Raji (cell line): ENCODE results near the gene SMARCD2.

Source experiments
- POLR2A ChIP-seq: IDR thresholded peaks from 2 replicates; pipeline ENCODE4 v1.6.1; 2011; ENCODE audit warnings: low read depth, low read length, control low read depth; ENCODE audit not compliant: insufficient read depth

SMARCD2 gene

GRCh38 chr17:63841350-63842172 is 924 bp downstream of the SMARCD2 start:
- TF ChIP-seq POLR2A, result no peak

- TF ChIP-seq POLR2A, result no peak
Measured at GRCh38 chr17:63840591-63841349, 1.7 kb downstream of the SMARCD2 start.

GRCh38 chr17:63838631-63839171 is 3.8 kb downstream of the SMARCD2 start:
- TF ChIP-seq POLR2A, result no peak

- TF ChIP-seq POLR2A, result no peak
Measured at GRCh38 chr17:63837962-63838600, 4.4 kb downstream of the SMARCD2 start.

DNA sequence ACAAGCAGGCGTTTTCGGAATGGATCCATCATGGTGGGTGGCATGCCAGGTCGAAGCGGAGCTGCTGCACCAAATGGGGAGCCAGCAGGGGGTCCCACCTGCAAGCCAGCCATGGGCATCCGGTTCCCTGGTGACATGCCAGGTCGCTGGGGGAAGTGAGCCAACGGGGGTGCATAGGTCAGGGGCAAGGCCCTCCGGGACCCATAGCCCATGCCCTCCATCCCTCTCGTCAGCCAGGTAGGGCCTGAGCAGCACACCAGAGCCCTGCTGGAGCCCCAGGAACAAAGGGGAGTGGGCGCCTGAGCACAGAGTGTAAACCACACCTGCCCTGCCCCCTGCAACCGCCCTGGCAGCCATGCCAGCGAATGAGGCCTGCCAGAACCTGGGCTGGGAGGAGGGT is 5.0 kb downstream of the SMARCD2 start:
- TF ChIP-seq POLR2A, result no peak

DNA sequence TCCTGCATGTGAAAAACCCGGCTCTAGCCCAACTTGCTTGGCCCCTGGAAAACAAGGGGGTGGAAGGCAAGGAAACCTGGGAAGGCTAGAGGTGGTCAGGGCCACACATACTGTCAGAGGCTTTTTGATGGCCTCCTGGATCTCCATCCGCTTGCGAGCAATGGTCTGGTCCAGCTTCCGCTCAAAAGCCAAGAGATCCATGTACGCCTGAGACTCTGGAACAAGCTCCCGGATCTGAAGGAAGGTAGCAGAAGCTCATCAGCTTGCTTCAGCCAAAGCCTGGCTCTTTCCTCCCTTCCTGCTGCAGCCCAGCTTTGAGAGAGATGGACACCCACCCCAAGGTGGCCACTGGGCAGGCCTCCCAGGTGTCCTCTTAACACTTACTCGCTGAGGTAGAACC is 5.7 kb downstream of the SMARCD2 start:
- TF ChIP-seq POLR2A, result no peak

DNA sequence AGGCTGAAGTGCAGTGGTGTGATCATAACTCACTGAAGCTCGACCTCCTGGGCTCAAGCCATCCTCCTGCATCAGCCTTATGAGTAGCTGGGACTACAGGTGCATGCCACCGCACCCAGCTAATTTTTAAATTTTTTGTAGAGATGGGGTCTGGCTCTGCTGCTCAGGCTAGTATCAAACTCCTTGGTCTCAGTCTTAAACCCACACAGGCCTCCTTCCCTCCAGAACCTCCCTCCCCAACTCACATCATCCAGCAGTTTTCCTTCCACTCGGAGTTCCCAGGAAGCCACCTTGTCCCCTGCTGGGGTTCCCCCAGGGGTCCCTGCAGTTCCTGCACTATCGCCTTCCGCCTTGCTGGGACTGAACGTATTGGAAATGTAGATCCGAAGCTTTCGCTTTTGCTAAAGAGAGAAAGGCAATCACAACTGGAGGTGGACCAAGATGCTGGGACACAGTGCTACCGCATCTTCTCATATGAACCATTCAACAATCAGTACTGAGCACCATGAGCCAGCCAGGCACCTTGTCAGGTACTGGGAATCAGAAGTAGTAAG is 7.2 kb downstream of the SMARCD2 start:
- TF ChIP-seq POLR2A, result no peak

GRCh38 chr17:63834431-63835166 is 7.9 kb downstream of the SMARCD2 start:
- TF ChIP-seq POLR2A, result no peak

DNA sequence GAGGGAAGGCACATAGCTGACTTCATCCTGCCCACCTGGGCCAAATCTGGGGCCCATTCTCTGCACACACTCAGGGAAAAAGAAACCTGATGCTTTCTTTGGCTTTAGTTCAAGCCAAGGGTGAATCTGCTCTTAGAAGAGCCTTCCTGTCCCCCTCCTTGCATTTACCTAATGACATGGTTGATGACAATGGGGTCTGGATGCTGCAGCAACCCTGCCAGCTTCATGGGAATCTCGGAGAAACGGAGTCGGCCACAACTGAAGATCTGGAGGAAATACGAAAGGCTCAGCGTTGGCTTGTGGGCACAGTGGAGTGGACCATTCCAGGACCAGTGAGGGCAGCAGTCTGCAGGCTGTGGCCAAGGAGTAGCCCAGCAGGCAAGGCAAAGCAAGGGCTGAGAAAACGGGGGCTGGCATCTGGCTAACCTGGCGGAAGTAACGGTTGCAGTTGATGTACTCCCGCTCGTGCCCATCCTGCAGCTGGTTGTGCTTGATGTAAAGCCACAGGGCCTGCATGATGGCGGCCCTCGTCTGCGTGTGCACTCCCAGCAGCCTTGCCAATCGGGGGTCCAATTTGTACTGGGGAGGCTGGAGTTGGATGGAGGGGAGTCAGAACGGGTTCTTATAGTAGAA is 8.6 kb downstream of the SMARCD2 start:
- TF ChIP-seq POLR2A, result no peak

- TF ChIP-seq POLR2A, result no peak
Measured at GRCh38 chr17:63833026-63833740, 9.3 kb downstream of the SMARCD2 start.

GRCh38 chr17:63832455-63832854 is 10.0 kb downstream of the SMARCD2 start:
- no peak for TF ChIP-seq POLR2A

DNA sequence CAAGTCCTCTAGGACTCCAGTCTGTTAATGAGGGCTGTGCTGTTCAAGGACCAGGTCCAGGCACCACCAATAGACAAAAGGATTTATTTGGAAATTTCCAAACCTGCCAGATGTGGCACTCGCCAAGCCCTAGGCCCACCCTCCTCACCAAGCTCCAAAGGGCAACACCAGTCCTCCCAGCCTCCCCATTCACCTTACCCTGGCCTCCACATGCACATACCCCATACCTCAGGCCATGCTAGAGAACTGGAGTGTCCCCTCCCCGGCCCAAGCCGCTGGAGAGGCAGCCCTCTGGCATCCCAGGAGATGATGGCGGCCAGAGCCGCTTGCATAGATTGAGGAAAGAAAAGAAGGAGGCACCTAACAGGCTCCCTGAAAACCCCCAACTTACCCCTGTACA is 10.5 kb downstream of the SMARCD2 start:
- TF ChIP-seq POLR2A, result no peak

DNA sequence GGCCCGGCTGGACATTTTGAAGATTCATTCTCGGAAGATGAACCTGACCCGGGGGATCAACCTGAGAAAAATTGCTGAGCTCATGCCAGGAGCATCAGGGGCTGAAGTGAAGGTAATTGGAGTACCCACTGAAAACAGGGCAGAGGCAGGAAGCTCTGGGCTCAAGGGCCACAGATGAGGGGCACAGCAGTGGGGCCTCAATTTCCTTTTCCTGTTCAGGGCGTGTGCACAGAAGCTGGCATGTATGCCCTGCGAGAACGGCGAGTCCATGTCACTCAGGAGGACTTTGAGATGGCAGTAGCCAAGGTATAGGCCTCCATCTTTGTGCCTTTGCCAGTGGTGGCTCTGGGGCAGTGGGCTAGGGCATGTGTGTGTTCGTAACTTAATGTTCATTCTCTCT is 11.0 kb downstream of the SMARCD2 start:
- TF ChIP-seq POLR2A, result no peak

GRCh38 chr17:63830904-63831491 is 11.5 kb downstream of the SMARCD2 start:
- no peak for TF ChIP-seq POLR2A

GRCh38 chr17:63830278-63830677 is 12.2 kb downstream of the SMARCD2 start:
- TF ChIP-seq POLR2A, result no peak
